Measurements from ENCODE around the gene DNAAF2. TPM values are rescaled to one million over a fixed set of nuclear protein-coding genes. Genes with fewer than 3 reads are reported as not detected.

Gene DNAAF2
- total RNA-seq, 1 donor, result 9.8 TPM

- peaks cover 44% of the 10 kb centered on the region for H3K36me3 ChIP-seq (ENCODE audit: insufficient read depth, low read length)
- peaks cover 43% of the 10 kb centered on the region for H4K20me1 ChIP-seq (ENCODE audit: insufficient read depth, low read length)
- peaks cover 67% of the 10 kb centered on the region for H3K79me2 ChIP-seq (ENCODE audit: insufficient read depth, low read length)
- no peaks in the 10 kb centered on the region for H3K9me3 ChIP-seq (ENCODE audit: low read depth, low read length)
- no peak overlapping the region for H2AFZ ChIP-seq (ENCODE audit: low read length)
- no peak for DNase-seq (ENCODE audit: insufficient read length, low spot score, missing footprints)
- peaks cover 19% of the 10 kb centered on the region for H3K4me1 ChIP-seq (ENCODE audit: insufficient read depth, low read length)
- no peak for TF ChIP-seq CTCF (IDR thresholded peaks at IDR 0.05; ENCODE audit: extremely low read depth, low read depth, low read length)
- no peak overlapping the region for H3K27ac ChIP-seq (ENCODE audit: low read depth, low read length)
- no peak overlapping the region for H3K4me2 ChIP-seq (ENCODE audit: insufficient read depth, low read length)
- H3K4me3 ChIP-seq (ENCODE audit: insufficient read depth, low read length), result no peak overlapping the region
- H3K27me3 ChIP-seq (ENCODE audit: insufficient read depth, low read length), result no peaks in the 10 kb centered on the region
Observed at GRCh38 chr14:49581209-49582112, 53.6 kb downstream of the DNAAF2 start.

GRCh38 chr14:49579841-49580240, 55.2 kb downstream of the DNAAF2 start:
- Histone ChIP-seq H3K4me2 (ENCODE audit: insufficient read depth, low read length) (no peak overlapping the region), H3K79me2 (ENCODE audit: insufficient read depth, low read length) (peaks cover 54% of the 10 kb centered on the region), H3K27ac (ENCODE audit: low read depth, low read length) (no peak overlapping the region), H3K36me3 (ENCODE audit: insufficient read depth, low read length) (peaks cover 47% of the 10 kb centered on the region), H3K9me3 (ENCODE audit: low read depth, low read length) (no peaks in the 10 kb centered on the region), H4K20me1 (ENCODE audit: insufficient read depth, low read length) (peaks cover 36% of the 10 kb centered on the region), H3K4me3 (ENCODE audit: insufficient read depth, low read length) (no peak overlapping the region), H3K4me1 (ENCODE audit: insufficient read depth, low read length) (peaks cover 18% of the 10 kb centered on the region), H2AFZ (ENCODE audit: low read length) (no peak overlapping the region), H3K27me3 (ENCODE audit: insufficient read depth, low read length) (no peaks in the 10 kb centered on the region)
- TF ChIP-seq CTCF (IDR thresholded peaks at IDR 0.05; ENCODE audit: extremely low read depth, low read depth, low read length), result no peak
- no peak for DNase-seq (ENCODE audit: insufficient read length, low spot score, missing footprints)

GRCh38 chr14:49578141-49578540, 56.9 kb downstream of the DNAAF2 start:
- Histone ChIP-seq H4K20me1 (ENCODE audit: insufficient read depth, low read length) (peaks cover 19% of the 10 kb centered on the region), H3K27me3 (ENCODE audit: insufficient read depth, low read length) (no peaks in the 10 kb centered on the region), H3K27ac (ENCODE audit: low read depth, low read length) (no peak overlapping the region), H3K79me2 (ENCODE audit: insufficient read depth, low read length) (peaks cover 37% of the 10 kb centered on the region), H3K9me3 (ENCODE audit: low read depth, low read length) (no peaks in the 10 kb centered on the region), H3K4me2 (ENCODE audit: insufficient read depth, low read length) (no peak overlapping the region), H2AFZ (ENCODE audit: low read length) (no peak overlapping the region), H3K4me1 (ENCODE audit: insufficient read depth, low read length) (peaks cover 4% of the 10 kb centered on the region), H3K4me3 (ENCODE audit: insufficient read depth, low read length) (no peak overlapping the region), H3K36me3 (ENCODE audit: insufficient read depth, low read length) (peaks cover 36% of the 10 kb centered on the region)
- DNase-seq (ENCODE audit: insufficient read length, low spot score, missing footprints), result no peak
- no peak for TF ChIP-seq CTCF (IDR thresholded peaks at IDR 0.05; ENCODE audit: extremely low read depth, low read depth, low read length)

Small RNA genes within 50 kb of the gene (small RNA-seq; reads per million reads assigned to genes)
- not detected for gene AL139099.3
- gene AL139099.4, result not detected
- gene RF00019, result not detected
- not detected for gene RNU6ATAC30P

Other genes with a start within 250 kb of the DNAAF2 start
- 3,421 and 4,153 TPM in 2 replicates for gene RPS29, start 48.9 kb downstream of the DNAAF2 start, total RNA-seq
- gene LRR1, start 36.3 kb downstream of the DNAAF2 start, total RNA-seq, result 7.6 and 16.2 TPM in 2 replicates
- gene RPL36AL, start 14.6 kb downstream of the DNAAF2 start, total RNA-seq, result 181 and 192 TPM in 2 replicates
- 63.0 and 63.1 TPM in 2 replicates for gene MGAT2, start 14.4 kb downstream of the DNAAF2 start, total RNA-seq
- 4.4 and 6.2 TPM in 2 replicates for gene POLE2, start 53.0 kb upstream of the DNAAF2 start, total RNA-seq
- gene KLHDC1, start 57.9 kb upstream of the DNAAF2 start, total RNA-seq, result 2.9 and 4.7 TPM in 2 replicates
- gene KLHDC2, start 132.9 kb upstream of the DNAAF2 start, total RNA-seq, result 83.2 and 110 TPM in 2 replicates
- gene NEMF, start 217.5 kb upstream of the DNAAF2 start, total RNA-seq, result 51.3 and 54.3 TPM in 2 replicates

All from osteoblast (primary cell).